ENCODE results near the gene SLC43A1.

- no peak for TF ChIP-seq TAF1 (IDR thresholded peaks at IDR 0.05; ENCODE audit: borderline replicate concordance, low read depth, low read length)
- TF ChIP-seq POLR2A (IDR thresholded peaks at IDR 0.05; ENCODE audit: low read depth, low read length): no peak
- no peak for TF ChIP-seq POLR2AphosphoS5 (IDR thresholded peaks at IDR 0.05; ENCODE audit: low read depth, low read length)
These were observed 5.6 kb upstream of the SLC43A1 start for GRCh38 chr11:57521116-57521515.
